Spinal cord (tissue), 10 donors: ENCODE data around the gene DCTD. TPM values are rescaled to one million over a fixed set of nuclear protein-coding genes. Genes with fewer than 3 reads are reported as not detected.
A peak's percentile ranks its signal among the peaks of the same experiment; 100 is the strongest.

ENCODE experiments used
- DNase-seq, 6 donors: peaks; one replicate each; pipeline versions ENCODE4 v3.0.0 to v3.0.0-alpha.2; 2013 to 2015; ENCODE audit warnings: low spot score in 6 of 6, low read depth in 4 of 6
- H3K27ac ChIP-seq: one replicate; pipeline ENCODE4 v1.5.1; 2013; ENCODE audit warnings: low read depth, low read length, control low read depth
- H3K27me3 ChIP-seq: one replicate; pipeline ENCODE4 v1.6.1; 2013; ENCODE audit warnings: low read length; ENCODE audit not compliant: control insufficient read depth, insufficient read depth
- H3K36me3 ChIP-seq: one replicate; pipeline ENCODE4 v1.6.1; 2013; ENCODE audit warnings: low read length; ENCODE audit not compliant: control insufficient read depth, insufficient read depth
- H3K4me1 ChIP-seq: one replicate; pipeline ENCODE4 v1.6.1; 2013; ENCODE audit warnings: low read length; ENCODE audit not compliant: control insufficient read depth, insufficient read depth
- H3K4me3 ChIP-seq: one replicate; pipeline ENCODE4 v1.5.1; 2013; ENCODE audit warnings: low read depth, low read length, control low read depth
- H3K9me3 ChIP-seq: one replicate; pipeline ENCODE4 v1.6.1; 2013; ENCODE audit warnings: low read length; ENCODE audit not compliant: control insufficient read depth, insufficient read depth
- WGBS: methylation state at CpG from one replicate; pipeline ENCODE4 v1.1.5; 2013; ENCODE audit warnings: missing lambda C conversion rate; ENCODE audit not compliant: insufficient coverage; 5-methylcytosine and 5-hydroxymethylcytosine counted together
- polyA plus RNA-seq, 2 donors: library from polyadenylated mRNA; unstranded; fragments of 120-200 nt; gene quantifications; one replicate each; pipeline ENCODE4 v1.2.1, GENCODE V29; 2013; ENCODE audit not compliant: insufficient read length in 2 of 2
- total RNA-seq, 2 donors: library from RNA; depleted of rRNA in 1 of 2; stranded (reverse); fragments of 120-200 nt in 1 of 2; fragments of >200 nt in 1 of 2; gene quantifications; one replicate each; pipeline versions ENCODE4 v1.2.3 to v1.2.4, GENCODE V29; 2013 to 2014
- donor health status: healthy.

Gene DCTD
- total and polyA plus RNA-seq, 4 donors: 43.4 to 71.8 (median 62.4) TPM

GRCh38 chr4:182923366-182923765 is 6.2 kb upstream of the DCTD start:
- Histone ChIP-seq H3K9me3 (no peaks in the 10 kb centered on the region), H3K27ac (no peak overlapping the region), H3K4me3 (no peak overlapping the region), H3K36me3 (no peaks in the 10 kb centered on the region), H3K4me1 (peaks cover 3% of the 10 kb centered on the region), H3K27me3 (peaks cover 5% of the 10 kb centered on the region)
- 60% methylated on average over 1 of the region's 5 CpGs for WGBS
- peak in 2 of 6 donors; percentile 60 to 68 for DNase-seq

- H3K36me3 ChIP-seq: no peaks in the 10 kb centered on the region
- peaks cover 2% of the 10 kb centered on the region for H3K27me3 ChIP-seq
- H3K4me1 ChIP-seq: peaks cover 7% of the 10 kb centered on the region
- H3K27ac ChIP-seq: no peak overlapping the region
- no peaks in the 10 kb centered on the region for H3K9me3 ChIP-seq
- no peak overlapping the region for H3K4me3 ChIP-seq
- WGBS: 44% methylated on average over 4 of the region's 13 CpGs
- peak in 3 of 6 donors; percentile 46 to 80 (median 77) for DNase-seq
These were observed 5.5 kb upstream of the DCTD start for GRCh38 chr4:182922501-182923284.

GRCh38 chr4:182921608-182922007 is 4.4 kb upstream of the DCTD start:
- H3K27me3 ChIP-seq: peaks cover 2% of the 10 kb centered on the region
- WGBS: no CpG with 5 or more reads among the region's 4 CpGs
- no peaks in the 10 kb centered on the region for H3K36me3 ChIP-seq
- peaks cover 11% of the 10 kb centered on the region for H3K4me1 ChIP-seq
- DNase-seq: no peak
- H3K4me3 ChIP-seq: no peak overlapping the region
- H3K9me3 ChIP-seq: no peaks in the 10 kb centered on the region
- H3K27ac ChIP-seq: no peak overlapping the region

GRCh38 chr4:182920676-182921075 is 3.5 kb upstream of the DCTD start:
- WGBS: 40% methylated on average over 1 of the region's 4 CpGs
- no peak for DNase-seq
- H3K27ac ChIP-seq: no peak overlapping the region

GRCh38 chr4:182918791-182919302 is 1.7 kb upstream of the DCTD start:
- Histone ChIP-seq H3K4me1 (peaks cover 13% of the 10 kb centered on the region), H3K4me3 (no peak overlapping the region)
- 79% methylated on average over 5 of the region's 7 CpGs for WGBS

More at GRCh38 chr4:182920676-182921075, 3.5 kb upstream of the DCTD start:
- Histone ChIP-seq H3K27me3 (peaks cover 2% of the 10 kb centered on the region), H3K36me3 (no peaks in the 10 kb centered on the region), H3K9me3 (no peaks in the 10 kb centered on the region), H3K4me1 (peaks cover 13% of the 10 kb centered on the region), H3K4me3 (no peak overlapping the region)

GRCh38 chr4:182918044-182918607 is 940 bp upstream of the DCTD start:
- no peaks in the 10 kb centered on the region for H3K27me3 ChIP-seq
- peaks cover 8% of the 10 kb centered on the region for H3K36me3 ChIP-seq
- peaks cover 13% of the 10 kb centered on the region for H3K4me1 ChIP-seq
- 11% methylated on average over 8 of the region's 12 CpGs for WGBS
- peak overlapping the region; percentile 78 for H3K27ac ChIP-seq
- peak overlapping the region; percentile 53 for H3K4me3 ChIP-seq
- peak in 1 of 6 donors; percentile 27 for DNase-seq
- no peaks in the 10 kb centered on the region for H3K9me3 ChIP-seq

More at GRCh38 chr4:182918791-182919302, 1.7 kb upstream of the DCTD start:
- Histone ChIP-seq H3K27me3 (no peaks in the 10 kb centered on the region), H3K36me3 (peaks cover 8% of the 10 kb centered on the region), H3K9me3 (no peaks in the 10 kb centered on the region), H3K27ac (no peak overlapping the region)
- DNase-seq: peak in 1 of 6 donors; percentile 38

GRCh38 chr4:182916483-182917181 is 554 bp downstream of the DCTD start:
- 8% methylated on average over 36 of the region's 38 CpGs for WGBS
- Histone ChIP-seq H3K4me1 (peaks cover 15% of the 10 kb centered on the region), H3K36me3 (peaks cover 11% of the 10 kb centered on the region), H3K27me3 (no peaks in the 10 kb centered on the region), H3K9me3 (no peaks in the 10 kb centered on the region), H3K4me3 (peak overlapping the region; percentile 56), H3K27ac (peak overlapping the region; percentile 72)
- peak in 3 of 6 donors; percentile 33 to 75 (median 72) for DNase-seq

- Histone ChIP-seq H3K27ac (no peak overlapping the region), H3K4me3 (no peak overlapping the region), H3K9me3 (no peaks in the 10 kb centered on the region), H3K36me3 (peaks cover 11% of the 10 kb centered on the region), H3K27me3 (no peaks in the 10 kb centered on the region), H3K4me1 (peaks cover 15% of the 10 kb centered on the region)
- 87% methylated on average over 4 of the region's 5 CpGs for WGBS
- no peak for DNase-seq
These were observed 2.8 kb downstream of the DCTD start for GRCh38 chr4:182914357-182914756.

- H3K9me3 ChIP-seq: no peaks in the 10 kb centered on the region
- no peaks in the 10 kb centered on the region for H3K27me3 ChIP-seq
- H3K36me3 ChIP-seq: peaks cover 11% of the 10 kb centered on the region
- peaks cover 15% of the 10 kb centered on the region for H3K4me1 ChIP-seq
- no peak for DNase-seq
- no peak overlapping the region for H3K27ac ChIP-seq
- no peak overlapping the region for H3K4me3 ChIP-seq
- WGBS: 100% methylated on average over 2 of the region's 2 CpGs
These were observed 3.6 kb downstream of the DCTD start for GRCh38 chr4:182913621-182914020.
